H1 (cell line): Measurements from ENCODE around the gene MYO9B. TPM values are rescaled to one million over a fixed set of nuclear protein-coding genes. Genes with fewer than 3 reads are reported as not detected.

ENCODE experiments used
- CTCF ChIA-PET: fragments of 300-600 bp; sonication (Branson Sonifier 250); formaldehyde crosslinking; loops from one replicate; lab custom pipeline; 2021; ENCODE audit not compliant: partially characterized antibody; lab: Charles Lee
- POLR2A ChIA-PET: fragments of 300-600 bp; sonication (Branson Sonifier 250); formaldehyde crosslinking; loops from one replicate; lab custom pipeline; 2021; ENCODE audit warnings: inconsistent platforms; ENCODE audit not compliant: partially characterized antibody; lab: Charles Lee
- DNase-seq, 2 experiments: peaks; one replicate each; pipeline versions ENCODE4 v3.0.0 to v3.0.0-alpha.2; 2010 to 2022; ENCODE audit warnings: low spot score in 2 of 2, low read depth in 1 of 2, mixed read lengths in 1 of 2
- FAIRE-seq: peaks from 2 replicates; lab custom pipeline; 2011; peaks lifted over from hg19 to GRCh38; lab: Jason Lieb, UNC
- H2AFZ ChIP-seq: 2 replicates; pipeline ENCODE4 v1.8.1; 2012; ENCODE audit warnings: low read length, inconsistent platforms
- H2AK5ac ChIP-seq: 2 replicates; pipeline ENCODE4 v1.6.1; 2013; ENCODE audit warnings: low read depth, low read length
- H2BK120ac ChIP-seq: replicated peaks from 2 replicates; pipeline ENCODE3; 2013; ENCODE audit warnings: low read depth, low read length, inconsistent platforms
- H2BK12ac ChIP-seq: 2 replicates; pipeline ENCODE4 v1.6.1; 2013; ENCODE audit warnings: low read depth, low read length
- H2BK15ac ChIP-seq: 2 replicates; pipeline ENCODE4 v1.6.1; 2013; ENCODE audit warnings: low read length
- H2BK20ac ChIP-seq: 2 replicates; pipeline ENCODE4 v1.6.1; 2013; ENCODE audit warnings: low read length
- H2BK5ac ChIP-seq: 2 replicates; pipeline ENCODE4 v1.6.1; 2013; ENCODE audit warnings: low read depth, low read length
- H3K14ac ChIP-seq: 2 replicates; pipeline ENCODE4 v1.6.1; 2013; ENCODE audit warnings: inconsistent platforms; ENCODE audit not compliant: insufficient read length
- H3K18ac ChIP-seq: 2 replicates; pipeline ENCODE4 v1.6.1; 2013; ENCODE audit warnings: low read length; ENCODE audit errors: extremely low read depth
- H3K23ac ChIP-seq: 2 replicates; pipeline ENCODE4 v1.6.1; 2013; ENCODE audit warnings: inconsistent platforms; ENCODE audit not compliant: insufficient read length
- H3K23me2 ChIP-seq: 2 replicates; pipeline ENCODE4 v1.6.1; 2013; ENCODE audit warnings: low read depth, low read length
- H3K27ac ChIP-seq: 2 replicates; pipeline ENCODE4 v1.6.1; 2011; ENCODE audit warnings: low read depth, low read length, inconsistent platforms
- H3K27me3 ChIP-seq, 4 experiments: replicated peaks in 1 of 4; 1 replicate in 1 of 4; 2 replicates in 3 of 4; pipeline versions ENCODE4 v1.6.1 to v1.8.1; 2011 to 2013; ENCODE audit warnings: low read length in 3 of 4, mild to moderate bottlenecking in 3 of 4, inconsistent platforms in 2 of 4, mixed read lengths in 2 of 4, moderate library complexity in 1 of 4; ENCODE audit not compliant: control insufficient read depth in 3 of 4, insufficient read depth in 3 of 4; ENCODE audit errors: extremely low read depth in 1 of 4
- H3K36me3 ChIP-seq, 4 experiments: 2 replicates each; pipeline versions ENCODE4 v1.6.1 to v1.8.1; 2011 to 2013; ENCODE audit warnings: mild to moderate bottlenecking in 4 of 4, low read length in 3 of 4, moderate library complexity in 2 of 4, control low read depth in 1 of 4, inconsistent platforms in 1 of 4; ENCODE audit not compliant: insufficient read depth in 4 of 4, control insufficient read depth in 2 of 4
- H3K4ac ChIP-seq: replicated peaks from 2 replicates; pipeline ENCODE3; 2013; ENCODE audit warnings: low read length, low read depth, mixed read lengths, inconsistent platforms; ENCODE audit not compliant: insufficient read length
- H3K4me1 ChIP-seq, 4 experiments: replicated peaks in 1 of 4; 1 replicate in 1 of 4; 2 replicates in 3 of 4; pipeline versions ENCODE4 v1.6.1 to v1.8.1; 2011 to 2013; ENCODE audit warnings: low read length in 3 of 4, inconsistent platforms in 2 of 4, mixed read lengths in 1 of 4; ENCODE audit not compliant: insufficient read depth in 4 of 4, control insufficient read depth in 3 of 4
- H3K4me2 ChIP-seq, 2 experiments: 2 replicates each; pipeline versions ENCODE4 v1.6.1 to v1.8.1; 2011 to 2013; ENCODE audit warnings: low read depth in 2 of 2, low read length in 2 of 2, control low read depth in 1 of 2, inconsistent platforms in 1 of 2, mild to moderate bottlenecking in 1 of 2; ENCODE audit not compliant: insufficient read depth in 1 of 2
- H3K4me3 ChIP-seq, 4 experiments: fragments of 200-600, 300-600 bp in 1 of 4; sonication (generic), shearing (Covaris generic), sonication (Bioruptor Twin) in 1 of 4; 2 replicates each; pipeline versions ENCODE4 v1.5.1 to v1.8.1; 2011 to 2016; ENCODE audit warnings: low read length in 4 of 4, low read depth in 3 of 4, control low read depth in 2 of 4, inconsistent platforms in 2 of 4, mild to moderate bottlenecking in 2 of 4, mixed read lengths in 1 of 4, moderate library complexity in 1 of 4; ENCODE audit not compliant: insufficient read depth in 2 of 4; ENCODE audit errors: extremely low read depth in 1 of 4
- H3K56ac ChIP-seq: replicated peaks from 2 replicates; pipeline ENCODE3; 2013; ENCODE audit warnings: low read depth, mild to moderate bottlenecking, mixed read lengths, low read length, inconsistent platforms; ENCODE audit not compliant: insufficient read length
- H3K79me1 ChIP-seq: 2 replicates; pipeline ENCODE4 v1.6.1; 2013; ENCODE audit warnings: low read depth, low read length, control low read depth
- H3K79me2 ChIP-seq, 2 experiments: 2 replicates each; pipeline versions ENCODE4 v1.6.1 to v1.8.1; 2012 to 2013; ENCODE audit warnings: low read length in 2 of 2, mild to moderate bottlenecking in 2 of 2, inconsistent platforms in 1 of 2; ENCODE audit not compliant: insufficient read depth in 2 of 2, control insufficient read depth in 1 of 2
- H3K9ac ChIP-seq, 4 experiments: replicated peaks in 1 of 4; 1 replicate in 1 of 4; 2 replicates in 3 of 4; pipeline versions ENCODE4 v1.6.1 to v1.8.1; 2011 to 2013; ENCODE audit warnings: low read depth in 3 of 4, low read length in 3 of 4, control low read depth in 2 of 4, mild to moderate bottlenecking in 2 of 4, moderate library complexity in 2 of 4, inconsistent platforms in 1 of 4; ENCODE audit errors: extremely low read depth in 1 of 4
- H3K9me3 ChIP-seq, 2 experiments: 2 replicates each; pipeline versions ENCODE4 v1.6.1 to v1.8.1; 2012 to 2013; ENCODE audit warnings: mild to moderate bottlenecking in 2 of 2, moderate library complexity in 2 of 2, control low read depth in 1 of 2, inconsistent platforms in 1 of 2, low read depth in 1 of 2, low read length in 1 of 2, mixed read lengths in 1 of 2; ENCODE audit not compliant: insufficient read depth in 2 of 2
- H4K20me1 ChIP-seq, 2 experiments: replicated peaks in 1 of 2; 2 replicates each; pipeline versions ENCODE3 to v1.8.1; 2011 to 2013; ENCODE audit warnings: inconsistent platforms in 2 of 2, low read length in 2 of 2, mild to moderate bottlenecking in 1 of 2; ENCODE audit not compliant: insufficient read depth in 2 of 2, control insufficient read depth in 1 of 2
- H4K5ac ChIP-seq: 2 replicates; pipeline ENCODE4 v1.6.1; 2013; ENCODE audit warnings: low read length, low read depth, mixed read lengths, inconsistent platforms; ENCODE audit not compliant: insufficient read length
- H4K8ac ChIP-seq: 2 replicates; pipeline ENCODE4 v1.8.0; 2013; ENCODE audit warnings: mild to moderate bottlenecking, moderate library complexity, low read length, inconsistent platforms; ENCODE audit not compliant: insufficient read depth; ENCODE audit errors: extremely low read depth
- H4K91ac ChIP-seq: replicated peaks from 2 replicates; pipeline ENCODE3; 2013; ENCODE audit warnings: low read length, mixed read lengths, inconsistent platforms; ENCODE audit not compliant: insufficient read length
- CTCF ChIP-seq, 3 experiments: IDR thresholded peaks; 1 replicate in 2 of 3; 2 replicates in 1 of 3; pipeline versions ENCODE4 v1.5.1 to v1.6.1; 2011; ENCODE audit warnings: low read length in 3 of 3, mild to moderate bottlenecking in 3 of 3, inconsistent platforms in 2 of 3, low read depth in 1 of 3, moderate library complexity in 1 of 3; ENCODE audit not compliant: insufficient read depth in 1 of 3; ENCODE audit errors: control extremely low read depth in 1 of 3
- E2F6 ChIP-seq: IDR thresholded peaks from 2 replicates; pipeline ENCODE4 v1.6.1; 2012; ENCODE audit warnings: inconsistent platforms
- MAFK ChIP-seq: IDR thresholded peaks from 2 replicates; pipeline ENCODE4 v1.6.1; 2012; ENCODE audit warnings: low read depth, mild to moderate bottlenecking, improper control_type of control experiment, low read length
- RBBP5 ChIP-seq: IDR thresholded peaks from 2 replicates; pipeline ENCODE4 v1.7.1; 2012; ENCODE audit warnings: low read depth, mild to moderate bottlenecking, inconsistent platforms, low read length, moderate library complexity, borderline replicate concordance
- SP1 ChIP-seq: IDR thresholded peaks from 2 replicates; pipeline ENCODE4 v1.6.1; 2011; ENCODE audit warnings: low read depth, low read length
- WGBS, 2 experiments: shearing (Covaris generic) in 1 of 2; methylation state at CpG; one replicate each; pipeline versions ENCODE4 v1.1.6 to v1.1.7; 2013 to 2015; ENCODE audit warnings: low lambda C conversion rate in 2 of 2, mixed read lengths in 2 of 2, inconsistent platforms in 1 of 2, low coverage in 1 of 2, missing lambda C conversion rate in 1 of 2; ENCODE audit not compliant: insufficient replicate concordance in 2 of 2, insufficient coverage in 1 of 2, insufficient read length in 1 of 2; ENCODE audit errors: extremely low coverage in 1 of 2, missing lambda C conversion rate in 1 of 2; 5-methylcytosine and 5-hydroxymethylcytosine counted together
- polyA plus RNA-seq, 7 experiments: library from polyadenylated mRNA; depleted of rRNA in 3 of 7; stranded (reverse) in 5 of 7; unstranded in 2 of 7; fragments of >200 nt in 5 of 7; fragments of 200-250 nt in 2 of 7; gene quantifications; 1 replicate in 5 of 7; 2 replicates in 1 of 7; 4 replicates in 1 of 7; pipeline versions ENCODE4 v1.2.1 to v1.2.3, GENCODE V29; 2011 to 2013; ENCODE audit warnings: missing spikeins in 2 of 7, mixed read lengths in 2 of 7
- total RNA-seq: library from RNA; stranded (reverse); fragmentation: NEBNext Ultra II Directional; extraction: Animal tissue kit (Norgen Biotek cat#: 25700); gene quantifications from 2 replicates; pipeline ENCODE4 v1.2.1, GENCODE V29; 2021

Gene MYO9B
- total and polyA plus RNA-seq, 2 of the 8 experiments (the other 6 are each of a cell fraction or from before 2014, with no cell fraction given): 27.6 to 77.1 TPM

GRCh38 chr19:17058236-17058635 is 17.3 kb upstream of the MYO9B start:
- H3K27ac ChIP-seq: no peak overlapping the region
- TF ChIP-seq RBBP5: no peak
- no peak for TF ChIP-seq CTCF (IDR thresholded peaks at IDR 0.05; ENCODE audit: control extremely low read depth in 1 of 3, insufficient read depth in 1 of 3, low read depth in 1 of 3, low read length in 3 of 3)
- TF ChIP-seq E2F6: no peak
- TF ChIP-seq MAFK: no peak
- TF ChIP-seq SP1: no peak
- H2BK5ac ChIP-seq: no peak overlapping the region
- H3K4ac ChIP-seq: no peak overlapping the region
- no peaks in the 10 kb centered on the region for H3K23me2 ChIP-seq
- H3K36me3 ChIP-seq: peaks cover 22 to 53% (median 38%) of the 10 kb centered on the region in 4 experiments
- 86% methylated on average over 8 of the region's 8 CpGs; no CpG with 5 or more reads in 1 of the 2 experiments for WGBS, 2 experiments
- H3K14ac ChIP-seq: no peak overlapping the region
- H2BK120ac ChIP-seq: no peak overlapping the region
- no peak overlapping the region for H3K4me2 ChIP-seq
- no peak overlapping the region for H2BK12ac ChIP-seq
- H3K56ac ChIP-seq: no peak overlapping the region
- DNase-seq (no peak), FAIRE-seq (no peak)
- H4K8ac ChIP-seq: no peak overlapping the region
- ChIA-PET POLR2A (no interaction called here), CTCF (no interaction called here)
- H2AFZ ChIP-seq: no peak overlapping the region
- no peak overlapping the region for H2BK15ac ChIP-seq
- H4K20me1 ChIP-seq: peaks cover 0 to 9% of the 10 kb centered on the region in 2 experiments
- H2AK5ac ChIP-seq: no peak overlapping the region
- H3K9me3 ChIP-seq: peaks cover 19 to 22% of the 10 kb centered on the region in 2 experiments
- no peak overlapping the region for H3K9ac ChIP-seq
- H3K79me2 ChIP-seq: peaks cover 0 to 9% of the 10 kb centered on the region in 2 experiments; a peak in 1 of 4 replicates
- no peaks in the 10 kb centered on the region for H3K4me1 ChIP-seq
- H4K5ac ChIP-seq: no peak overlapping the region
- no peak overlapping the region for H2BK20ac ChIP-seq
- H3K27me3 ChIP-seq: no peaks in the 10 kb centered on the region
- no peak overlapping the region for H4K91ac ChIP-seq
- peaks cover 4% of the 10 kb centered on the region; the same call in 1 of the 2 replicates for H3K79me1 ChIP-seq
- H3K4me3 ChIP-seq: no peak overlapping the region
- H3K18ac ChIP-seq: no peak overlapping the region
- no peak overlapping the region for H3K23ac ChIP-seq
